ENCODE data around the gene ACTG1. TPM values are rescaled to one million over a fixed set of nuclear protein-coding genes. Genes with fewer than 3 reads are reported as not detected.

ACTG1 gene
- total RNA-seq, 1 donor from 2014 or later = 369 TPM

DNA sequence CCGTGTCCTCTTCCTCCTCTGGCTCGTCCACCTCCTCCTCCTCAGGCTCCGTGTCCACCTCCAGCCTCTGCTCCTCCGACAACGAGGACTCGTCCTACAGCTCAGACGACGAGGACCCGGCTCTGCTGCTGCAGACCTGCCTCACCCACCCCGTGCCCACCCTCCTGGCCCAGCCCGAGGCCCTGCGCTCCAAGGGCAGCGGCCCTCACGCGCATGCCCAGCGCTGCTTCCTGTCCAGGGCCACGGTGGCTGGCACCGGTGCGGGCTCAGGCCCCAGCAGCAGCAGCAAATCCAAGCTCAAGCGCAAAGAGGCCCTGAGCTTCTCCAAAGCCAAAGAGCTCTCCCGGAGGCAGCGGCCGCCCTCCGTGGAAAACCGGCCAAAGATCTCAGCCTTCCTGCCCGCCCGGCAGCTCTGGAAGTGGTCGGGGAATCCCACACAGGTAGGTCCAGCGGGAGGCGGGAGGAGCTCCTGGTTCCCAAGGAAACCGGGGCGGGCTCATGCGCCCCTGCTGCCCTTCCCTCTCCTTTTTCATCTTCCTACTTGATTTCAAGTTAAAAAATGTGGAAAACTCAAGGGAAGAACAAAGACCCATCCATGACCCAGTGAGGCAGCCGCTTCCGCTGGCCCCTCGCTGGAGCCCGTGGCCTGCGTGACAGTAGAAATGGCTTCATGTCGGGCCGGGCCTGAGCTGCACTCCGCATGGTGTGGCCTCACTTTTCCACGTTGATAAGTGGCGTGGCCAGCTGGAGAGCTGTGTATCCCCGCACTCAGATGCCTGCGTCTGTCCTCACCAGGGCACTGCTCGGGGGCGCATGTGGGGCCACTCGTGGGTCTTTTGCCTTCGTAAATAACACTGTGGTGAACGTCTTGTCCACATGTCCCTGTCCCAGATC lies 50.7 kb downstream of the ACTG1 start:
- DNase-seq (no peak), ATAC-seq (ENCODE audit: poor library complexity) (no peak)
- intact Hi-C loops (cut with DNase I) = no loop called here

DNA sequence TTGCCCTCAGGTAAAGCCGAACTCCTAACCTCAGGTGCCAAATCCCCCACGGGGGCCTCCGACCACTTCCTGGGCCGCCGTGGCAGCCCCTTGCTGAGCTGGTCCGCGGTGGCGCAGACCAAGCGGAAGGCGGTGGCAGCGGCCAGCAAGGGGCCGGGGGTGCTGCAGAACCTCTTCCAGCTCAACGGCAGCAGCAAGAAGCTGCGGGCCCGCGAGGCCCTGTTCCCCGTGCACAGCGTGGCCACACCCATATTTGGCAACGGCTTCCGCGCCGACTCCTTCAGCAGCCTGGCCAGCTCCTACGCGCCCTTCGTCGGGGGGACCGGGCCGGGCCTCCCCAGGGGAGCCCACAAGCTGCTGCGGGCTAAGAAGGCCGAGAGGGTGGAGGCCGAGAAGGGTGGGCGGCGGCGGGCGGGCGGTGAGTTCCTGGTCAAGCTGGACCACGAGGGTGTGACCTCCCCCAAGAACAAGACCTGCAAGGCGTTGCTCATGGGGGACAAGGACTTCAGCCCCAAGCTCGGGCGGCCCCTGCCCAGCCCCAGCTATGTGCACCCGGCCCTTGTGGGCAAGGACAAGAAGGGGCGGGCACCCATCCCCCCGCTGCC lies 51.6 kb downstream of the ACTG1 start:
- intact Hi-C loops (cut with DNase I) = no loop called here
- ATAC-seq (ENCODE audit: poor library complexity) (no peak), DNase-seq (peak; percentile 74)

Other genes with a start within 250 kb of the ACTG1 start
- gene SLC38A10, start 217.5 kb downstream of the ACTG1 start, total RNA-seq = 41.3 TPM
- gene BAHCC1, start 117.3 kb downstream of the ACTG1 start, total RNA-seq = 8.0 TPM
- 0.19 TPM for gene FSCN2, start 15.6 kb upstream of the ACTG1 start, total RNA-seq
- 13.0 TPM for gene FAAP100, start 39.6 kb upstream of the ACTG1 start, total RNA-seq
- gene NPLOC4, start 124.3 kb upstream of the ACTG1 start, total RNA-seq = 81.1 TPM
- gene TSPAN10, start 124.4 kb upstream of the ACTG1 start, total RNA-seq = 0.24 TPM
- not detected for gene PDE6G, start 143.7 kb upstream of the ACTG1 start, total RNA-seq
- gene OXLD1, start 153.8 kb upstream of the ACTG1 start, total RNA-seq = 16.1 TPM
- gene CCDC137, start 153.9 kb upstream of the ACTG1 start, total RNA-seq = 4.8 TPM
- gene ARL16, start 171.0 kb upstream of the ACTG1 start, total RNA-seq = 11.9 TPM
- 34.5 TPM for gene HGS, start 171.2 kb upstream of the ACTG1 start, total RNA-seq
- gene MRPL12, start 190.6 kb upstream of the ACTG1 start, total RNA-seq = 173 TPM
- gene SLC25A10, start 199.5 kb upstream of the ACTG1 start, total RNA-seq = 7.0 TPM